K562 (cell line): ENCODE data around the gene VPREB3. TPM values are rescaled to one million over a fixed set of nuclear protein-coding genes. Genes with fewer than 3 reads are reported as not detected.
A peak's percentile ranks its signal among the peaks of the same experiment; 100 is the strongest.

Experiments used
- C11orf30 ChIP-seq: fragments of 450-650 bp; IDR thresholded peaks from 2 replicates; pipeline ENCODE4 v1.6.1; 2016; ENCODE audit warnings: low read depth, mild to moderate bottlenecking
- FOSL1 ChIP-seq: fragments of 200-800 bp; sonication (Bioruptor generic); conservative IDR thresholded peaks from 2 replicates; pipeline ENCODE4 v1.6.1; 2016; ENCODE audit warnings: missing genetic modification characterization, missing compliant biosample characterization
- FOXA3 ChIP-seq, 2 experiments: fragments of 450-650 bp in 1 of 2; sonication (generic) in 1 of 2; formaldehyde crosslinking; IDR thresholded peaks in 1 of 2; conservative IDR thresholded peaks in 1 of 2; 2 replicates each; pipeline versions ENCODE4 v1.4.0 to v1.8.0; 2020 to 2022; ENCODE audit warnings: mild to moderate bottlenecking in 2 of 2, missing genetic modification reagents in 1 of 2
- KAT8 ChIP-seq: fragments of 450-650 bp; IDR thresholded peaks from 2 replicates; pipeline ENCODE4 v1.6.1; 2016; ENCODE audit warnings: low read depth, mild to moderate bottlenecking
- LEF1 ChIP-seq: fragments of 450-650 bp; IDR thresholded peaks from 2 replicates; pipeline ENCODE4 v1.6.1; 2016; ENCODE audit warnings: mild to moderate bottlenecking
- MTA1 ChIP-seq: fragments of 450-650 bp; IDR thresholded peaks from 2 replicates; pipeline ENCODE4 v1.6.1; 2017; ENCODE audit warnings: borderline replicate concordance
- MYC ChIP-seq, 2 experiments: fragments of 250-450 bp in 1 of 2; sonication (Bioruptor Pico) in 1 of 2; IDR thresholded peaks; 2 replicates each; pipeline versions ENCODE4 v1.5.1 to v1.6.1; 2012 to 2021; ENCODE audit warnings: low read depth in 2 of 2, borderline replicate concordance in 1 of 2, improper control_type of control experiment in 1 of 2, low read length in 1 of 2, mild to moderate bottlenecking in 1 of 2, moderate library complexity in 1 of 2
- PRMT5 ChIP-seq: sonication (generic); formaldehyde crosslinking; IDR thresholded peaks from 2 replicates; pipeline ENCODE4 v1.5.0; 2020; ENCODE audit warnings: missing genetic modification reagents
- SMARCA4 ChIP-seq: fragments of 450-650 bp; IDR thresholded peaks from 2 replicates; pipeline ENCODE4 v1.6.1; 2016
- U2AF2 ChIP-seq: fragments of 200-400 bp; formaldehyde crosslinking; optimal IDR thresholded peaks from 2 replicates; pipeline ENCODE3; 2017; ENCODE audit warnings: low read depth, mild to moderate bottlenecking, low read length
- ZBTB12 ChIP-seq: fragments of 250-450 bp; sonication (Bioruptor Pico); IDR thresholded peaks from 2 replicates; pipeline ENCODE4 v1.4.0; 2020
- ZEB2 ChIP-seq: fragments of 450-650 bp; IDR thresholded peaks from 2 replicates; pipeline ENCODE4 v1.6.1; 2016
- ZNF146 ChIP-seq: IDR thresholded peaks from one replicate; pipeline ENCODE4 v1.6.1; 2018; ENCODE audit warnings: missing compliant biosample characterization; ENCODE audit not compliant: unreplicated experiment
- ZNF444 ChIP-seq: fragments of 250-450 bp; sonication (Bioruptor Pico); IDR thresholded peaks from 2 replicates; pipeline ENCODE4 v1.4.0; 2020; ENCODE audit warnings: mild to moderate bottlenecking, moderate library complexity
- polyA plus RNA-seq, 8 experiments: library from polyadenylated mRNA; depleted of rRNA in 4 of 8; stranded (reverse) in 5 of 8; unstranded in 3 of 8; fragments of >200 nt; fragmentation: Nextera tagmentation in 2 of 8; fragmentation: Illumina TruSeq in 1 of 8; extraction: Ambion mirVana in 2 of 8; extraction: Trizol in 1 of 8; gene quantifications; 2 replicates each; pipeline versions ENCODE4 v1.2.1 to v1.2.3, GENCODE V29; 2011 to 2014; ENCODE audit warnings: inconsistent platforms in 1 of 8, missing spikeins in 1 of 8
- total RNA-seq, 7 experiments: library from RNA; depleted of rRNA in 6 of 7; stranded (reverse); fragments of >200 nt in 6 of 7; fragmentation: Illumina TruSeq in 2 of 7; extraction: Trizol in 2 of 7; gene quantifications; 2 replicates each; pipeline versions ENCODE4 v1.2.1 to v1.2.3, GENCODE V29; 2011 to 2021; ENCODE audit warnings: low replicate concordance in 1 of 7
- TF ChIP-seq, protein P1 (sequence below): sonication (generic); formaldehyde crosslinking; IDR thresholded peaks from 2 replicates; pipeline ENCODE4 v1.8.0; 2022; ENCODE audit warnings: mild to moderate bottlenecking, missing genetic modification reagents, borderline replicate concordance
- TF ChIP-seq, protein P2 (sequence below): fragments of 250-450 bp; sonication (Bioruptor Pico); IDR thresholded peaks from 2 replicates; pipeline ENCODE4 v1.9.0; 2021; ENCODE audit warnings: mild to moderate bottlenecking, inconsistent platforms
- TF ChIP-seq, protein P3 (sequence below): sonication (generic); formaldehyde crosslinking; IDR thresholded peaks from 2 replicates; pipeline ENCODE4 v1.8.1; 2022; ENCODE audit warnings: missing genetic modification reagents
- TF ChIP-seq, protein P4 (sequence below): fragments of 250-450 bp; sonication (Bioruptor Pico); IDR thresholded peaks from 2 replicates; pipeline ENCODE4 v1.8.0; 2021; ENCODE audit warnings: mild to moderate bottlenecking, moderate library complexity

VPREB3 gene
- total and polyA plus RNA-seq, 9 of the 15 experiments (the other 6 are each of a cell fraction or from before 2014, with no cell fraction given), result 0.14 to 0.71 (median 0.20) TPM; not detected in 6

GRCh38 chr22:23716811-23717801 is 37.1 kb downstream of the VPREB3 start (continued):
- TF ChIP-seq, protein P1, sequence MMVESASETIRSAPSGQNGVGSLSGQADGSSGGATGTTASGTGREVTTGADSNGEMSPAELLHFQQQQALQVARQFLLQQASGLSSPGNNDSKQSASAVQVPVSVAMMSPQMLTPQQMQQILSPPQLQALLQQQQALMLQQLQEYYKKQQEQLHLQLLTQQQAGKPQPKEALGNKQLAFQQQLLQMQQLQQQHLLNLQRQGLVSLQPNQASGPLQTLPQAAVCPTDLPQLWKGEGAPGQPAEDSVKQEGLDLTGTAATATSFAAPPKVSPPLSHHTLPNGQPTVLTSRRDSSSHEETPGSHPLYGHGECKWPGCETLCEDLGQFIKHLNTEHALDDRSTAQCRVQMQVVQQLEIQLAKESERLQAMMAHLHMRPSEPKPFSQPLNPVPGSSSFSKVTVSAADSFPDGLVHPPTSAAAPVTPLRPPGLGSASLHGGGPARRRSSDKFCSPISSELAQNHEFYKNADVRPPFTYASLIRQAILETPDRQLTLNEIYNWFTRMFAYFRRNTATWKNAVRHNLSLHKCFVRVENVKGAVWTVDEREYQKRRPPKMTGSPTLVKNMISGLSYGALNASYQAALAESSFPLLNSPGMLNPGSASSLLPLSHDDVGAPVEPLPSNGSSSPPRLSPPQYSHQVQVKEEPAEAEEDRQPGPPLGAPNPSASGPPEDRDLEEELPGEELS (CRISPR knock-in tag), result no peak
- no peak for TF ChIP-seq U2AF2
- TF ChIP-seq ZNF146, result no peak
- TF ChIP-seq, protein P2, sequence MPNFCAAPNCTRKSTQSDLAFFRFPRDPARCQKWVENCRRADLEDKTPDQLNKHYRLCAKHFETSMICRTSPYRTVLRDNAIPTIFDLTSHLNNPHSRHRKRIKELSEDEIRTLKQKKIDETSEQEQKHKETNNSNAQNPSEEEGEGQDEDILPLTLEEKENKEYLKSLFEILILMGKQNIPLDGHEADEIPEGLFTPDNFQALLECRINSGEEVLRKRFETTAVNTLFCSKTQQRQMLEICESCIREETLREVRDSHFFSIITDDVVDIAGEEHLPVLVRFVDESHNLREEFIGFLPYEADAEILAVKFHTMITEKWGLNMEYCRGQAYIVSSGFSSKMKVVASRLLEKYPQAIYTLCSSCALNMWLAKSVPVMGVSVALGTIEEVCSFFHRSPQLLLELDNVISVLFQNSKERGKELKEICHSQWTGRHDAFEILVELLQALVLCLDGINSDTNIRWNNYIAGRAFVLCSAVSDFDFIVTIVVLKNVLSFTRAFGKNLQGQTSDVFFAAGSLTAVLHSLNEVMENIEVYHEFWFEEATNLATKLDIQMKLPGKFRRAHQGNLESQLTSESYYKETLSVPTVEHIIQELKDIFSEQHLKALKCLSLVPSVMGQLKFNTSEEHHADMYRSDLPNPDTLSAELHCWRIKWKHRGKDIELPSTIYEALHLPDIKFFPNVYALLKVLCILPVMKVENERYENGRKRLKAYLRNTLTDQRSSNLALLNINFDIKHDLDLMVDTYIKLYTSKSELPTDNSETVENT, result no peak; the same call in 1 of the 2 replicates
- no peak for TF ChIP-seq ZEB2
- TF ChIP-seq, protein P3, sequence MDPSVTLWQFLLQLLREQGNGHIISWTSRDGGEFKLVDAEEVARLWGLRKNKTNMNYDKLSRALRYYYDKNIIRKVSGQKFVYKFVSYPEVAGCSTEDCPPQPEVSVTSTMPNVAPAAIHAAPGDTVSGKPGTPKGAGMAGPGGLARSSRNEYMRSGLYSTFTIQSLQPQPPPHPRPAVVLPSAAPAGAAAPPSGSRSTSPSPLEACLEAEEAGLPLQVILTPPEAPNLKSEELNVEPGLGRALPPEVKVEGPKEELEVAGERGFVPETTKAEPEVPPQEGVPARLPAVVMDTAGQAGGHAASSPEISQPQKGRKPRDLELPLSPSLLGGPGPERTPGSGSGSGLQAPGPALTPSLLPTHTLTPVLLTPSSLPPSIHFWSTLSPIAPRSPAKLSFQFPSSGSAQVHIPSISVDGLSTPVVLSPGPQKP, result no peak
- TF ChIP-seq C11orf30, result peak; percentile 40; the same call in 1 of the 2 replicates
- no peak for TF ChIP-seq ZNF444 (CRISPR knock-in tag)
- TF ChIP-seq LEF1, result no peak
- TF ChIP-seq MYC (IDR thresholded peaks at IDR 0.05; ENCODE audit: low read depth, low read length), result peak; percentile 71; the same call in 1 of the 2 replicates
- TF ChIP-seq MYC (CRISPR knock-in tag; IDR thresholded peaks at IDR 0.05; ENCODE audit: borderline replicate concordance, low read depth), result no peak
- TF ChIP-seq ZBTB12 (CRISPR knock-in tag), result peak; percentile 90
- TF ChIP-seq PRMT5 (CRISPR knock-in tag), result no peak
- no peak for TF ChIP-seq KAT8
- TF ChIP-seq, protein P4, sequence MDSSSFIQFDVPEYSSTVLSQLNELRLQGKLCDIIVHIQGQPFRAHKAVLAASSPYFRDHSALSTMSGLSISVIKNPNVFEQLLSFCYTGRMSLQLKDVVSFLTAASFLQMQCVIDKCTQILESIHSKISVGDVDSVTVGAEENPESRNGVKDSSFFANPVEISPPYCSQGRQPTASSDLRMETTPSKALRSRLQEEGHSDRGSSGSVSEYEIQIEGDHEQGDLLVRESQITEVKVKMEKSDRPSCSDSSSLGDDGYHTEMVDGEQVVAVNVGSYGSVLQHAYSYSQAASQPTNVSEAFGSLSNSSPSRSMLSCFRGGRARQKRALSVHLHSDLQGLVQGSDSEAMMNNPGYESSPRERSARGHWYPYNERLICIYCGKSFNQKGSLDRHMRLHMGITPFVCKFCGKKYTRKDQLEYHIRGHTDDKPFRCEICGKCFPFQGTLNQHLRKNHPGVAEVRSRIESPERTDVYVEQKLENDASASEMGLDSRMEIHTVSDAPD, result no peak
- TF ChIP-seq MTA1, result peak; percentile 92
- TF ChIP-seq FOSL1, result 0 out of 2 replicates have a peak, but pooled peaks have one; percentile 20
- TF ChIP-seq FOXA3 (CRISPR knock-in tag; conservative IDR thresholded peaks at IDR 0.05 in 1 of 2, IDR thresholded peaks at IDR 0.05 in 1 of 2), result no peak
- no peak for TF ChIP-seq SMARCA4
